Stimulated activated CD4-positive, alpha-beta T cell treated with anti-CD3 and anti-CD28 coated beads, Interleukin-1b, Interleukin-23, amount 100 ng/mL, for 48 hours (primary cell): ENCODE data around the gene WNT3A.
A peak's percentile ranks its signal among the peaks of the same experiment; 100 is the strongest.

Source experiments
- DNase-seq: peaks from one replicate; pipeline ENCODE4 v3.0.0-alpha.2; 2020

Gene WNT3A

GRCh38 chr1:228058949-228059633 is 52.3 kb downstream of the WNT3A start:
- DNase-seq = peak; percentile 38

- DNase-seq = peak; percentile 90
Measured at GRCh38 chr1:228059634-228060457, 53.0 kb downstream of the WNT3A start.

GRCh38 chr1:228060458-228061190 is 53.8 kb downstream of the WNT3A start:
- no peak for DNase-seq

GRCh38 chr1:228061411-228062084 is 54.8 kb downstream of the WNT3A start:
- no peak for DNase-seq

GRCh38 chr1:228062085-228062791 is 55.4 kb downstream of the WNT3A start:
- no peak for DNase-seq

- no peak for DNase-seq
Measured at GRCh38 chr1:228062812-228063211, 56.0 kb downstream of the WNT3A start.

GRCh38 chr1:228063251-228064191 is 56.7 kb downstream of the WNT3A start:
- DNase-seq = no peak

- DNase-seq = no peak
Measured at GRCh38 chr1:228064296-228064695, 57.5 kb downstream of the WNT3A start.

- DNase-seq = no peak
Measured at GRCh38 chr1:228064741-228065542, 58.1 kb downstream of the WNT3A start.

- DNase-seq = no peak
Measured at GRCh38 chr1:228065543-228066347, 58.9 kb downstream of the WNT3A start.

GRCh38 chr1:228066416-228066815 is 59.6 kb downstream of the WNT3A start:
- no peak for DNase-seq

GRCh38 chr1:228066891-228067654 is 60.3 kb downstream of the WNT3A start:
- DNase-seq = no peak

GRCh38 chr1:228068359-228068758 is 61.6 kb downstream of the WNT3A start:
- no peak for DNase-seq

- DNase-seq = no peak
Measured at GRCh38 chr1:228070173-228070572, 63.4 kb downstream of the WNT3A start.

- DNase-seq = no peak
Measured at GRCh38 chr1:228070851-228071250, 64.1 kb downstream of the WNT3A start.

- no peak for DNase-seq
Measured at GRCh38 chr1:228071839-228072657, 65.2 kb downstream of the WNT3A start.

- no peak for DNase-seq
Measured at GRCh38 chr1:228072658-228073043, 65.9 kb downstream of the WNT3A start.
